Activated CD4-positive, alpha-beta T cell treated with anti-CD3 and anti-CD28 coated beads, Interleukin-2, amount 50 U/mL, for 24 hours (primary cell): ENCODE data around the gene ARHGAP45.

Experiments used
- DNase-seq, 2 donors: peaks; one replicate each; pipeline ENCODE4 v3.0.0-alpha.2; 2020; ENCODE audit warnings: low read depth in 1 of 2, low spot score in 1 of 2

The ARHGAP45 gene

DNA sequence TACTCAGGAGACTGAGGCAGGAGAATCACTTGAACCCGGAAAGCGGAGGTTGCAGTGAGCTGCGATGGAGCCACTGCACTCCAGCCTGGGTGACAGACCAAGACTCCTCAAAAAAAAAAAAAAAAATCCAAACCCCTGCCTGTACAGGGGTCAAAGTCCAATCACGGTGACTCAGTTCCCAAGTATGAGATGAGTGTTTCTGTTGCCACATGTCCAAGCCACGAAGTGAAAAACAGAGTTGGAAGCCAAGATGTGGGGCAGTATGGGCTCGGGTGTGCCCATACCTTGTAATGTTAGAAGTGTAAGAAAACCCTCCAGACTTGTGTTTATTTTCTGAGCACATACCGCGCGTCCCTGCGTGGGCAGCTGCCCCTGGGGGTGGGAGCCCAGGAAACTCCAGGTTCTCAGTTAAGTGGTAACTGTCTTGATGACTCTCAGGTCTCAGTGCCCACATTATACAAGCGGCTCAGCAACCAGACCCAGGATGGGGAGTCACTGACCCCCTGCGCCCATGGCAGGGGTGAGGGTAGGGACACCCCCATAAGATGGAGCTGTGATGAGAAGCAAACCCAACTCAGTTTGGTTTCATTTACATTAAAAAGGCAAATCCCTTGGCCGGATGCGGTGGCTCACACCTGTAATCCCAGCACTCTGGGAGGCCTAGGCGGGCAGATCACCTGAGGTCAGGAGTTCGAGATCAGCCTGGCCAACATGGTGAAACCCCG lies 35.6 kb downstream of the ARHGAP45 start:
- no peak for DNase-seq

GRCh38 chr19:1103132-1103707 lies 36.3 kb downstream of the ARHGAP45 start:
- DNase-seq: no peak

GRCh38 chr19:1103708-1104310 lies 36.8 kb downstream of the ARHGAP45 start, which contains the start of gene GPX4:
Gene GPX4 (plus strand): TSS chr19:1103994. CDS start chr19:1104044, 50 bp downstream.
- DNase-seq: peak; percentile 89 to 98

DNA sequence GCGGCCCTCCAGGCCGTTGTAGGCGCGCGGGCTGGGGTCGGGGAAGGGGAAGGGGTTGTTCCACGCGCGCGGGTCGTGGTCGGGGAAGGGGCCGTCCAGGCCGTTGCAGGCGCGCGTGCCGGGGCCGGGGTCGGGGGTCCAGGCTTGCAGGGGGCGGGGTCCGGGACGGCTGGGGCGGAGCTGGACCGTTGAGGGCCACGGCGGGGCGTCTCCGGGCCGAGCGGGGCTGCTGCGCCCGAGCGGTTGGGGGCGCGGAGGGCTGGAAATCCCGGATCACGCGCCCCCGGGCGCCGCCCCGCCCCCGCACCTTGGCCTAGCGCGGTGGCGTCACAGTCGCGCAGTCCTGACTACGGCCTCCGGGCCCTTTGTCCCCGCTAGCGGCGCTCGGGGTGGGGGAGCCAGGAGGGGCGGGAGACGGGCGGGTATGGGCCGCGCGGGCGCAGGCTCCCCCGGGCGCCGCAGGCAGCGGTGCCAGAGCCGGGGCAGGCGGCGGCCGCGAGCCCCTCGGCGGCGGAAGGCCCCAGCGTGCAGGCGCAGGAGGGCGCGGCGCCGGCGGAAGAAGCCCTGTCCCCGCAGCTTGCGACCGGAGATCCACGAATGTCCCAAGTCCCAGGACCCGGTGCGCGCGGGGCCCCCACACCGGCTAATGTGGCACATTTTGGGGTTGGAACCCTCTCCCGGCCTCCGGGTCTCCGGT lies 37.5 kb downstream of the ARHGAP45 start:
- peak; percentile 56 to 61 for DNase-seq

DNA sequence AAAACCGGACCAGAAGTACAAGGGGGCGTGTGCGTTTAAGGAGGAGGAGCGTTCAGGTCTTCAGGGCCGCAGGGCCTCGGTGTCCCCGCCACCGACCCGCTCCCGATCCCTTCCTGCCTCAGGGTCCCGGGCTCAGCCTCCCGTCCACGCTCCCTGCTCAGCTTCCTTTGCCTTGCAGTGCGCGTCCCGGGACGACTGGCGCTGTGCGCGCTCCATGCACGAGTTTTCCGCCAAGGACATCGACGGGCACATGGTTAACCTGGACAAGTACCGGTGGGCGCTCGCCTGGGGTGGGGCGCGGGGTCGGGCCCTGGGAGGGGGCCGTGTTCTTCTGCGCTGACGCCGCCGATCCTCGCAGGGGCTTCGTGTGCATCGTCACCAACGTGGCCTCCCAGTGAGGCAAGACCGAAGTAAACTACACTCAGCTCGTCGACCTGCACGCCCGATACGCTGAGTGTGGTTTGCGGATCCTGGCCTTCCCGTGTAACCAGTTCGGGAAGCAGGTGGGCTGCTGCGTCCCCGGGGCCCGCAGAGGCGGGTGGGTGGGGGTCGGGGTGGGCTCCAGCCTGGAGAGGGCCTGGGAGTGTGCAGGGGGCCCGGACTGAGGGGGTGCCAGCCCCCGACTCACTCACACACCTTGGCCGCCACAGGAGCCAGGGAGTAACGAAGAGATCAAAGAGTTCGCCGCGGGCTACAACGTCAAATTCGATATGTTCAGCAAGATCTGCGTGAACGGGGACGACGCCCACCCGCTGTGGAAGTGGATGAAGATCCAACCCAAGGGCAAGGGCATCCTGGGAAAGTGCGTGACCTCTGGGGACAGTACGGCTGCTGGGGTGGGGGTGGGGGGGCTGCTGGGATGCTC lies 38.3 kb downstream of the ARHGAP45 start:
- no peak for DNase-seq

GRCh38 chr19:1105873-1106840 lies 39.2 kb downstream of the ARHGAP45 start:
- DNase-seq: no peak

DNA sequence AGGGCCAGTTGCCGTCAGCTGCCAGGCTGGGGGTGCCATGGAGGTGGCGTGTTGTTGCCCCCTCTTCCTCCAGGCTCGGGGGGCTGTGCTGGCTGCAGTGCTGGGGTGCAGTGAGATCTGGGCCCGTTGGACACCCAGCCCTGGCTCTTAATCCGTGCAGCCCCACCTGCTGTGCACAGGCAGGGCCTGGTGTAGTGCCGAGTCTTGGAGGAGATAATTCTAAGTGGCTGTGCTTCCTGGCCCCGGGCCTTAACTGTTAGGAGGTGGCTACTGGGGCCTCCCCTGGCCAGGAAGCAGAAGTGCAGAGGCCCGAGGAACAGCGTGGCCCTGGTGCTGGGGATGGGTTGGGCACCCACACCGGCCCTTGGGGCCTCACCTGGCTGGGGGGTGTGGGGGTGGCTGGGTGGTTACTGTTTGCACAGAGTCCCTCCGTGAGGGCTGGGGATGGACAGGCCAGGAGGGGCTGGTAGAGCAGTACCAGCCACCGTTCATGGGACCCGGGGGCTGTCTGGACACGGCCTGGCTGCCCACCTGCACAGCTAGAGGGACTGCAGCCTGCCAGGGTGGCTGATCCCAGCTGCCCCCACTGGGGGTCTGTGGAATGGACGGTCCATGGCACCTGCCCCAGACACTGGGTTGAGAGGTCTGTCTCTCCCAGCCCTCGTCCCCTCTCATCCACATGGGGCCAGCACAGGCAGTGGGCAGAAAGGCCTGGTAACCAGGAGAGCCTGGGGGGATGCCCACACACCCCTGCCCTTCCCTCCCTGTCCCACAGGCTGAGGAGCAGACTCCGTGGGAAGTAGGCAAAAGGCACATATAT lies 40.1 kb downstream of the ARHGAP45 start:
- DNase-seq: no peak

- no peak for DNase-seq
Observed at GRCh38 chr19:1107661-1108261, 40.8 kb downstream of the ARHGAP45 start.

GRCh38 chr19:1108291-1109031 lies 41.5 kb downstream of the ARHGAP45 start:
- DNase-seq: no peak

DNA sequence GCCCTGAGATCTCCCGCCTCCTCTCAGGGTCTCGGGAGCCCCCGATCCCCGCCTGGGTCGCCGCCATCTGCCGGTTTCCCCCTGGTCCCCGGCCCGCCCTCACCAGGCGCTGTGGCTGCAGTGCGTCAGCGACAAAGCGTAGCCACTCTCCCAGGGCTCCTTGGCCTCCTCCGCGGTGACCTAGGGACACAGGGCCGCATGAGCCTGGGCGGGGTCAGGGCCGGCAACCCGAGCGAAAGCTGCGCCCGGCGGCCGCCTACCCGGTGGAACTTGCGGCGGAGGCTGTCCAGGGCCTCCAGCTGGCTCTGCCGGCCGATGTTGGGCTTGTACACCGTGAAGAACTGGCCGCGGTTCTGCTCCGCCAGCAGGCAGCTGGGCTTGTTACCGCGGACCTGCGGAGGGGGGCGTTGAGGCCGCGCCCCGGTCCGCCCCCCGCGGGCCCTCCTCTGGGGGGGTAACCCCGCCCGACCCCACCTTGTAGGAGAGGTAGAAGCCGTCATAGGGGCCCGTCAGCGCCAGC lies 42.1 kb downstream of the ARHGAP45 start:
- no peak for DNase-seq

DNA sequence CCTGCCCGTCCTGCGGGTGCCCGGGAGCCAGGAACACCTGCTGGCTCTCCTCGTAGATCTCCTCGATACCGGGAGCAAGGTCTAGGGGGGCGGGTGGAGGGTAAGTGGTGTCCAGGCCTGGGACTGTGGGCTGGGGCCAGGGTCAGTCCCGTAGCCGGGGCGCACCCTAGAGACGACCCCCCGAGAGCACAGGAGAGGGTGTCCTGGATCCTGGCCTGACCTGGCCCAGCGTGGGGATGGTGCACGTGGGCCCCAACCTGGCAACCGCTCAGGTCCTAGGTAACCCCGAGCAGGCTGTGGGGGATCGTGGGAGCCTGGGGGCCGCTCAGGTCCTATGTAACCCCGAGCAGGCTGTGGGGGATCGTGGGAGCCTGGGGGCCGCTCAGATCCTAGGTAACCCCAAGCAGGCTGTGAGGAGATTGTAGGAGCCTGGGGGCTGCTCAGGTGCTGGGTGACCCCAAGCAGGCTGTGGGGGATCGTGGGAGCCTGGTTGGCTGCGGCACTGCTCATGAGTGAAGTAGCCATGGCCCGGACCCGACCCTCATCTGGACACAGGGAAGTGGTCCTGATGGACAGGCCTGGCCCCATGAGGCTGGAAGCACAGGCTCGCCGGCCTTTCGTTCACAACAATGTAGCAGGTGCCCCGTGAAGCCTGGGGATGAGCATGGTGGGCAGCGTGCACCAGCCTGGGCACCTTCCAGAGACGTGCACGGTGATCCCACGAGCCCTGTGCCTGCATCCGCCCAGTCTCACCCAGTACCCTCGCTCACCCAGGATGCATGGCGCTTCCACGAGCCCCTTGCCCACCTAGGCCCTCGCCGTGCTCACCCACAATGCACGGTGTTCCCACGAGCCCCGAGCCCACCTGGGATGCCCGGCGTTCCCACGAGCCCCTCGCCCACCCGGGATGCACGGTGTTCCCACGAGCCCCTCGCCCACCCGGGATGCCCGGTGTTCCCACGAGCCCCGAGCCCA lies 43.0 kb downstream of the ARHGAP45 start:
- DNase-seq: no peak

DNA sequence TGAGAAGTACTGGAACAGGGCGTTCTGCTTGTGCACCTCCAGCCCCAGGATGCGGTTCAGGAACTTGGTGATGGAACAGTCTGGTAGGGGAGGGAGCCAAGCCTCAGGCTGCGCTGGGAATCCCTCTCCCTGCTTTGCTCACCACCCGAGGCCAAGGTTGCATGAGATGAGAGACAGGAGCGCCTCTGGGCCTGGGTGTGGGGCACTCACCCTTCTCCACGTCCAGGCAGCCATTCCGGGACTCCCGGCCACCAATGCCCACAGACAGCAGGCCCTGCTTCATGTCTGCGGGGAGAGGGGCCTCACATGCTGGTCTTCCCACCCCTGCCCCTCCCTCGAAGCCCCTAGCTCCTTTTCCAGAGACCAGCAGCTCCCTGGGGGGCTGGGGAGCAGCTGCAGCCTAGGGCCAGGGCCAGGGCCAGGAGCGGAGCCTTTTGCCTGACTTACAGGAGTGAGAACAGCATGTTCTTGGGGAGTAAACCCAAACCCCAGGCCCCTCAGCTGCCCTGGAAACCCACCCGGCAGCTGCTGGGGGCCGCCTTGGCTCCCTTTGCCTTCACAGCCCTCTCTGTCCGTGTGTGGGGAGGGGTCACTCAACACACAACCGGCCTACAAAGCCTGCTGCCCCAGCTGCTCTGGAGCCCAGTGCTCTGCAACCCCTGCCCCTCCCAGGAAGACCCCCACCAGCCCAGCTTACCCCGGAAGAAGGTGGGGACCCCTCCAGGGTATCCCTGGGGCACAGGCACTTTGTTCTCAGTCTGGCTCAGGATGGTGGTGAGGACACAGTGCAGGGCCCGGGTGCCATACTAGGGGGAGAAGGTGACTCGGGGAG lies 44.1 kb downstream of the ARHGAP45 start:
- DNase-seq: no peak

DNA sequence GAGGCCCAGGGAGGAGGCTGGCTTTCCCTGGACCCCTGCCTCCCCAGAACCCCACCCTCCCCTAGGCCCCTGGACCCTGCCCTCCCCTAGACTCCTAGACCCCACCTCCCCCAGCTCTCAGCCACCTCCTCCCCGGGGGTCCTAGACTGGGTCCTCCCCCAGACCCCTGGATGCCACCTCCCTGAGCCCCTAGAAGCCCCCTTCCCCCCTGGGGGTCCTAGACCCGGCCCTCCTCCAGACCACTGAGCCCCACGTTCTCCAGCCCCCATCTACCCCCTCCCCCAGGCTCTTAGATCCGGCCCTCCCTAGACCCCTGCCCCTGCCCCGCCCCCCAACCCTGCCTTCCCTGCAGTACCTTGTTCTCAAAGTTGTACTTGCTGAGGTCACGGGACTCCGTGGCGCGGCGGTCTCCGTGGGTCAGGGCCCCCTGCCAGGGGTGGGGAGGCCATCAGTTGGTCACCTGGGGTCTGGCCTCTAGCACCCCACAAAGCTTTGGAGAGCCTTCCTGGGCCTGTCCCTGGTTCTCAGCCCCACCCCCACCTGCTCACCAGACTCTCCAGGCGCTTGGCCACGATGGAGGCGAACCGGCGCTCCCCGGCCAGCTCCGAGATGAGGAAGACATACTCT lies 44.8 kb downstream of the ARHGAP45 start:
- DNase-seq: no peak

GRCh38 chr19:1112268-1113029 lies 45.5 kb downstream of the ARHGAP45 start:
- DNase-seq: no peak
